Endodermal cell (in vitro differentiated cells): ENCODE measurements around the gene TECR. TPM values are rescaled to one million over a fixed set of nuclear protein-coding genes. Genes with fewer than 3 reads are reported as not detected.

Source experiments
- DNase-seq: peaks from one replicate; pipeline ENCODE4 v3.0.0-alpha.2; 2017
- H3K27ac ChIP-seq: 2 replicates; pipeline ENCODE4 v1.5.1; 2013; ENCODE audit warnings: mild to moderate bottlenecking, low read depth, low read length, moderate library complexity
- H3K27me3 ChIP-seq: 2 replicates; pipeline ENCODE4 v1.6.1; 2013; ENCODE audit warnings: mild to moderate bottlenecking, low read length, moderate library complexity; ENCODE audit not compliant: insufficient read depth, control insufficient read depth, poor library complexity, severe bottlenecking
- H3K36me3 ChIP-seq: 2 replicates; pipeline ENCODE4 v1.7.0; 2013; ENCODE audit warnings: mild to moderate bottlenecking, low read length, moderate library complexity; ENCODE audit not compliant: control insufficient read depth, insufficient read depth
- H3K4me1 ChIP-seq: one replicate; pipeline ENCODE4 v1.7.0; 2013; ENCODE audit warnings: low read length; ENCODE audit not compliant: control insufficient read depth, insufficient read depth
- H3K4me3 ChIP-seq: 2 replicates; pipeline ENCODE4 v1.5.1; 2013; ENCODE audit warnings: mild to moderate bottlenecking, low read length, moderate library complexity
- H3K9ac ChIP-seq: 2 replicates; pipeline ENCODE4 v1.6.1; 2013; ENCODE audit warnings: mild to moderate bottlenecking, low read length, moderate library complexity; ENCODE audit not compliant: poor library complexity, severe bottlenecking; ENCODE audit errors: extremely low read depth
- H3K9me3 ChIP-seq: 2 replicates; pipeline ENCODE4 v1.6.1; 2013; ENCODE audit warnings: mild to moderate bottlenecking, low read length, moderate library complexity; ENCODE audit not compliant: control insufficient read depth
- H3K27ac Mint-ChIP-seq: 2 replicates; pipeline ENCODE4 v1.8.0; 2020; ENCODE audit warnings: mixed read lengths
- H3K27me3 Mint-ChIP-seq: 2 replicates; pipeline ENCODE4 v1.8.0; 2021; ENCODE audit warnings: mild to moderate bottlenecking, mixed read lengths; ENCODE audit not compliant: insufficient read depth
- H3K36me3 Mint-ChIP-seq: 2 replicates; pipeline ENCODE4 v1.8.0; 2020; ENCODE audit warnings: low read depth, mixed read lengths
- H3K4me1 Mint-ChIP-seq: 2 replicates; pipeline ENCODE4 v1.8.0; 2020; ENCODE audit warnings: mixed read lengths
- H3K4me3 Mint-ChIP-seq: 2 replicates; pipeline ENCODE4 v1.8.0; 2020; ENCODE audit warnings: mild to moderate bottlenecking, moderate library complexity, mixed read lengths
- H3K9me3 Mint-ChIP-seq: 2 replicates; pipeline ENCODE4 v1.8.0; 2020; ENCODE audit warnings: mild to moderate bottlenecking, mixed read lengths
- CTCF ChIP-seq: fragments of 200-600 bp; sonication (generic); conservative IDR thresholded peaks from 2 replicates; pipeline ENCODE4 v1.5.0; 2021; ENCODE audit warnings: antibody characterized with exemption, mild to moderate bottlenecking
- WGBS, 2 experiments: methylation state at CpG; one replicate each; pipeline versions ENCODE4 v1.1.5 to v1.1.7; 2013; ENCODE audit warnings: missing lambda C conversion rate in 2 of 2, mixed read lengths in 1 of 2; ENCODE audit not compliant: insufficient coverage in 1 of 2, insufficient read length in 1 of 2; 5-methylcytosine and 5-hydroxymethylcytosine counted together
- total RNA-seq, 2 donors: library from RNA; stranded (reverse); fragmentation: NEBNext Ultra II Directional in 1 of 2; extraction: Animal tissue kit (Norgen Biotek cat#: 25700) in 1 of 2; gene quantifications; 2 replicates in 1 of 2; 3 replicates in 1 of 2; pipeline ENCODE4 v1.2.1, GENCODE V29; 2021

Gene TECR
- total RNA-seq, 2 donors from 2014 or later, result 127 to 140 TPM

GRCh38 chr19:14561847-14562351 lies 32.5 kb downstream of the TECR start:
- WGBS, 2 experiments, result 85 to 92% methylated on average over 14 to 22 of the region's 22 CpGs
- no peak overlapping the region for H3K27ac ChIP-seq
- H3K36me3 ChIP-seq, result no peaks in the 10 kb centered on the region
- H3K9me3 ChIP-seq, result no peaks in the 10 kb centered on the region
- no peak for TF ChIP-seq CTCF
- Mint-ChIP-seq H3K9me3 (no peaks in the 10 kb centered on the region), H3K36me3 (peaks cover 8% of the 10 kb centered on the region), H3K27ac (peak overlapping the region; percentile 83), H3K27me3 (no peaks in the 10 kb centered on the region), H3K4me1 (peaks cover 28% of the 10 kb centered on the region), H3K4me3 (no peak overlapping the region)
- H3K27me3 ChIP-seq, result no peaks in the 10 kb centered on the region
- no peak overlapping the region for H3K9ac ChIP-seq
- DNase-seq, result peak; percentile 60
- no peak overlapping the region for H3K4me3 ChIP-seq
- peaks cover 6% of the 10 kb centered on the region for H3K4me1 ChIP-seq

DNA sequence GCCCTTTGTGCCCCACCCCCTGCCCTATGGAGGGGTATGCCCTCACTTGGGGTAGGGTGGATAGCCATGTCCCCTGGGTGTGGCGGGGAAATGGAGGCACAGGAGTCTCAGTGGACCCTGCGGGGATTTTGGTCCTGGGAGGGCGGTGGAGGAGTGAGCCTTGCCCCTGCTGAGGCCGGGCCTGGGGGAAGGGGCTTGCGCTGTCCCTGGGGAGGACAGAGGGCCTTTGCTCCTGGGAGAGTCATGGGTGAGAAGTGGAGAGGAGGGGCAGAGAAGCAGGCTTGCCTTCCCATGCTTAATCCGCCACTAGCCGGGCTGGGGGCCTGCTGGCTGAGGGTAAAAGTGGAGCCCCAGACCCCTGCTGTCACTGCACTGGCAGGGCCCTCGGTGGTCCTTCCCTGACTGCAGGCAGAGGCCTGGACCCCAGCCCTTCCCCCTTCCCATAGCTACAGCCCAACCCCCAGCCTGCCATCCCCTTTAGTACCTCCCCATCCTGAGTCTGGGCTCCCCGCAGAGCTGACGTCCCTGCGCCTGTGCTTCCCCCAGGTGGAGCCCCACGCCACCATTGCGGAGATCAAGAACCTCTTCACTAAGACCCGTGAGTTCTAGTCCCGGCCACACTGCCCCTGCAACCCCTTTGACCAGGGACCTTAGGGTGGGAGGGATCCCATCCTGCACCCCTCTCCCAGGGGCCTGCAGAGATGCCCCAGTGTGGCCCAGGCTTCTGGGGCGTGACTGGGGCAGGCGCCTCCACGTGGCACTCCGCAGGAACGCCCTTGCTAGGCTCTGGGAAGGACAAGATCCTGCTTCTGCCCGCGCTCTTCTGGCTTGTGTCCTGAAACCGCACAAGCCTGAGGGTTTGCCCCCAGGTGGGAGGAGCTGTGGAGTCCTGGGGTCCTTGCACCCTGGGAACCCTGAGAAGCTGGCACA lies 33.5 kb downstream of the TECR start:
- 80 to 90% methylated on average over 6 to 23 of the region's 23 CpGs for WGBS, 2 experiments
- no peak for TF ChIP-seq CTCF
- peak; percentile 77 for DNase-seq
- no peak overlapping the region for H3K27ac ChIP-seq
- Mint-ChIP-seq H3K9me3 (no peaks in the 10 kb centered on the region), H3K36me3 (peaks cover 16% of the 10 kb centered on the region), H3K4me1 (peaks cover 34% of the 10 kb centered on the region), H3K27me3 (no peaks in the 10 kb centered on the region), H3K27ac (peak overlapping the region; percentile 44), H3K4me3 (no peak overlapping the region)
- no peaks in the 10 kb centered on the region for H3K27me3 ChIP-seq
- no peak overlapping the region for H3K4me3 ChIP-seq
- no peaks in the 10 kb centered on the region for H3K36me3 ChIP-seq
- H3K9ac ChIP-seq, result no peak overlapping the region
- H3K9me3 ChIP-seq, result no peaks in the 10 kb centered on the region
- H3K4me1 ChIP-seq, result peaks cover 6% of the 10 kb centered on the region

- no peak for TF ChIP-seq CTCF
- H3K27ac Mint-ChIP-seq, result no peak overlapping the region
- H3K36me3 ChIP-seq, result no peaks in the 10 kb centered on the region
- no peak overlapping the region for H3K4me3 ChIP-seq
- no peaks in the 10 kb centered on the region for H3K9me3 ChIP-seq
- H3K27ac ChIP-seq, result no peak overlapping the region
- H3K9me3 Mint-ChIP-seq, result no peaks in the 10 kb centered on the region
- no peak for DNase-seq
- 95 to 96% methylated on average over 6 to 16 of the region's 16 CpGs for WGBS, 2 experiments
- H3K27me3 Mint-ChIP-seq, result no peaks in the 10 kb centered on the region
- H3K9ac ChIP-seq, result no peak overlapping the region
- H3K4me1 ChIP-seq, result peaks cover 6% of the 10 kb centered on the region
- no peak overlapping the region for H3K4me3 Mint-ChIP-seq
- peaks cover 18% of the 10 kb centered on the region for H3K36me3 Mint-ChIP-seq
- peaks cover 32% of the 10 kb centered on the region for H3K4me1 Mint-ChIP-seq
- no peaks in the 10 kb centered on the region for H3K27me3 ChIP-seq
Measured at GRCh38 chr19:14563590-14563926, 34.2 kb downstream of the TECR start.
